GM23338 (cell line): ENCODE measurements around the gene PIGR. TPM values are rescaled to one million over a fixed set of nuclear protein-coding genes. Genes with fewer than 3 reads are reported as not detected.
A peak's percentile ranks its signal among the peaks of the same experiment; 100 is the strongest.

ENCODE experiments used
- ATAC-seq: fragments of 200-7000 bp; cut with Tn5 transposase; 3 replicates; pipeline ENCODE4 v1.9.1; 2020
- DNase-seq: peaks from one replicate; pipeline ENCODE4 v3.0.0-alpha.2; 2015; ENCODE audit warnings: low spot score
- H2AFZ ChIP-seq: fragments of 200-600 bp; sonication (generic); 2 replicates; pipeline ENCODE4 v1.8.0; 2016; ENCODE audit warnings: antibody characterized with exemption, mild to moderate bottlenecking, moderate library complexity
- H3F3A ChIP-seq: fragments of 200-600 bp; sonication (generic); replicated peaks from 2 replicates; pipeline ENCODE4 v1.8.0; 2017; ENCODE audit warnings: antibody characterized with exemption, mixed run types, low read depth
- H3K27ac ChIP-seq: fragments of 200-600 bp; sonication (generic); 2 replicates; pipeline ENCODE4 v1.6.1; 2016; ENCODE audit warnings: low read depth
- H3K27me3 ChIP-seq: fragments of 200-600 bp; sonication (generic); 2 replicates; pipeline ENCODE4 v1.8.0; 2016; ENCODE audit warnings: mild to moderate bottlenecking, mixed run types, moderate library complexity; ENCODE audit not compliant: insufficient read depth
- H3K36me3 ChIP-seq: fragments of 200-600 bp; sonication (generic); 2 replicates; pipeline ENCODE4 v1.8.0; 2016; ENCODE audit warnings: mild to moderate bottlenecking; ENCODE audit not compliant: insufficient read depth
- H3K4me1 ChIP-seq: fragments of 200-600 bp; sonication (generic); 2 replicates; pipeline ENCODE4 v1.8.0; 2016; ENCODE audit warnings: mild to moderate bottlenecking, moderate library complexity; ENCODE audit not compliant: insufficient read depth
- H3K4me2 ChIP-seq: fragments of 200-600 bp; sonication (generic); 2 replicates; pipeline ENCODE4 v1.7.1; 2017; ENCODE audit warnings: mixed run types
- H3K4me3 ChIP-seq: fragments of 200-600 bp; sonication (generic); 2 replicates; pipeline ENCODE4 v1.6.1; 2016; ENCODE audit warnings: mixed run types
- H3K79me2 ChIP-seq: fragments of 200-600 bp; sonication (generic); replicated peaks from 2 replicates; pipeline ENCODE4 v1.8.0; 2017; ENCODE audit warnings: mild to moderate bottlenecking; ENCODE audit not compliant: insufficient read depth
- H3K9me2 ChIP-seq: fragments of 200-600 bp; sonication (generic); 2 replicates; pipeline ENCODE4 v1.8.0; 2017; ENCODE audit not compliant: insufficient read depth
- H4K20me1 ChIP-seq: fragments of 200-600 bp; sonication (generic); replicated peaks from 2 replicates; pipeline ENCODE4 v1.8.0; 2017; ENCODE audit warnings: mild to moderate bottlenecking; ENCODE audit not compliant: insufficient read depth
- H3K27ac Mint-ChIP-seq: 2 replicates; pipeline ENCODE4 v1.8.0; 2020; ENCODE audit warnings: inconsistent platforms, mild to moderate bottlenecking, moderate library complexity, mixed read lengths
- H3K27me3 Mint-ChIP-seq: 3 replicates; pipeline ENCODE4 v1.8.0; 2022; ENCODE audit warnings: low read depth, mild to moderate bottlenecking, moderate library complexity, mixed read lengths, inconsistent platforms; ENCODE audit not compliant: insufficient read depth, poor library complexity
- H3K36me3 Mint-ChIP-seq: 3 replicates; pipeline ENCODE4 v1.8.0; 2021; ENCODE audit warnings: low read depth, mild to moderate bottlenecking, inconsistent platforms, moderate library complexity, mixed read lengths
- H3K4me1 Mint-ChIP-seq: 3 replicates; pipeline ENCODE4 v1.8.0; 2020; ENCODE audit warnings: mild to moderate bottlenecking, inconsistent platforms, mixed read lengths
- H3K4me3 Mint-ChIP-seq: 3 replicates; pipeline ENCODE4 v1.8.0; 2021; ENCODE audit warnings: moderate library complexity, mild to moderate bottlenecking, inconsistent platforms, mixed read lengths
- H3K9me3 Mint-ChIP-seq: 3 replicates; pipeline ENCODE4 v1.8.0; 2020; ENCODE audit warnings: moderate library complexity, mild to moderate bottlenecking, inconsistent platforms, mixed read lengths
- CTCF ChIP-seq, 2 experiments: fragments of 200-600 bp in 1 of 2; sonication (generic) in 1 of 2; conservative IDR thresholded peaks; 2 replicates each; pipeline versions ENCODE4 v1.5.1 to v1.6.1; 2016 to 2017; ENCODE audit warnings: antibody characterized with exemption in 2 of 2, low read depth in 2 of 2, mild to moderate bottlenecking in 2 of 2, moderate library complexity in 1 of 2
- EZH2 ChIP-seq: fragments of 200-600 bp; sonication (generic); IDR thresholded peaks from one replicate; pipeline ENCODE4 v1.8.0; 2017; ENCODE audit warnings: antibody characterized with exemption, mild to moderate bottlenecking, low read depth; ENCODE audit not compliant: unreplicated experiment
- EZH2phosphoT487 ChIP-seq: fragments of 200-600 bp; sonication (generic); IDR thresholded peaks from one replicate; pipeline ENCODE4 v1.8.1; 2018; ENCODE audit warnings: antibody characterized with exemption; ENCODE audit not compliant: unreplicated experiment
- NANOG ChIP-seq: IDR thresholded peaks from 2 replicates; pipeline ENCODE4 v1.6.1; 2016; ENCODE audit warnings: antibody characterized with exemption, borderline replicate concordance
- POLR2AphosphoS5 ChIP-seq: IDR thresholded peaks from 2 replicates; pipeline ENCODE4 v1.6.1; 2016; ENCODE audit warnings: antibody characterized with exemption, low read depth
- STAT1 ChIP-seq: IDR thresholded peaks from one replicate; pipeline ENCODE4 v1.6.1; 2016; ENCODE audit warnings: antibody characterized with exemption; ENCODE audit not compliant: unreplicated experiment
- ZNF462 ChIP-seq: fragments of 250-450 bp; sonication (Bioruptor Pico); IDR thresholded peaks from 2 replicates; pipeline ENCODE4 v1.5.0; 2020; ENCODE audit warnings: mild to moderate bottlenecking, moderate library complexity
- polyA plus RNA-seq: library from polyadenylated mRNA; unstranded; fragments of >200 nt; fragmentation: Nextera tagmentation; extraction: Ambion mirVana; gene quantifications from 2 replicates; pipeline ENCODE4 v1.2.1, GENCODE V29; 2016
- total RNA-seq: library from RNA; depleted of rRNA; stranded (reverse); fragments of >200 nt; shearing (Covaris generic); gene quantifications from 2 replicates; pipeline ENCODE4 v1.2.3, GENCODE V29; 2014

The PIGR gene
- total and polyA plus RNA-seq, 2 experiments from 2014 or later: not detected

- Histone ChIP-seq H3K27ac (no peak overlapping the region), H3K4me2 (no peak overlapping the region), H3K4me3 (no peak overlapping the region), H3K36me3 (no peaks in the 10 kb centered on the region), H4K20me1 (no peaks in the 10 kb centered on the region), H3K4me1 (no peaks in the 10 kb centered on the region), H3F3A (no peaks in the 10 kb centered on the region), H3K27me3 (no peaks in the 10 kb centered on the region), H3K79me2 (no peaks in the 10 kb centered on the region), H3K9me2 (no peaks in the 10 kb centered on the region), H2AFZ (0 out of 2 replicates have a peak overlapping the region, but pooled peaks have one; percentile 32)
- H3K27me3 Mint-ChIP-seq: no peaks in the 10 kb centered on the region
- H3K4me1 Mint-ChIP-seq: no peaks in the 10 kb centered on the region
- H3K4me3 Mint-ChIP-seq: no peak overlapping the region
- ATAC-seq: peak; percentile 84
- peak; percentile 44 for DNase-seq
- H3K9me3 Mint-ChIP-seq: no peaks in the 10 kb centered on the region
- TF ChIP-seq ZNF462 (CRISPR knock-in tag): no peak
- no peak for TF ChIP-seq POLR2AphosphoS5
- TF ChIP-seq EZH2: no peak
- no peak for TF ChIP-seq STAT1
- TF ChIP-seq EZH2phosphoT487: no peak
- no peak for TF ChIP-seq NANOG
- peak in 1 of 2 experiments; percentile 60; a peak in 2 of 4 replicates for TF ChIP-seq CTCF (conservative IDR thresholded peaks at IDR 0.05; ENCODE audit: low read depth in 2 of 2)
- no peaks in the 10 kb centered on the region for H3K36me3 Mint-ChIP-seq
- no peak overlapping the region for H3K27ac Mint-ChIP-seq
Measured at GRCh38 chr1:206925106-206925736, 21.0 kb downstream of the PIGR start.
